Breast epithelium (tissue), 3 donors: ENCODE results near the gene PPP1R2.

ENCODE experiments used
- POLR2AphosphoS5 ChIP-seq, 3 donors: sonication (generic); formaldehyde crosslinking; IDR thresholded peaks; one replicate each; pipeline ENCODE4 v1.6.1; 2017; ENCODE audit warnings: antibody characterized with exemption in 3 of 3
- TF ChIP-seq, protein P1 (sequence below), 3 donors: fragments of 450-650 bp; IDR thresholded peaks; one replicate each; pipeline ENCODE4 v1.5.1; 2016 to 2017; ENCODE audit warnings: antibody characterized with exemption in 3 of 3, mild to moderate bottlenecking in 3 of 3, moderate library complexity in 3 of 3

DNA sequence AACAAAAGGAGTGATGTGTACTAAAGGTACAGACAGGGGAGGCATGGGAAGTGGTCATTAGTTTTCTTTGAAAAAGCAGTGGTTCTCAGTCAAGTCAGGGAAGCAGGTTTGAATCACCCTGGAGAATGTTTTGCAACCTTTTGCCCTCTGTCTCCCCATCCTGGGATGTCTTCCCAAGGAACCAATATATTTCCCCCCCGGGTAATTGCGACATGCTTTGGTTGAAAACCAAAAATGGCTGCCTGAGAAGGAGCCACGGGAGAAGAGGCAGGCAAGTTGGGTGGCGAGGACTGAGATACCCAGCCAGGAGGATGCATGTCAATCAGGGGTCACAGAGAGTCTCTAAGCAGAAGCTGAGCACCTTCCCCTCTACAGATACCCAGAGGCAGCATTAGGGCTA is 20.2 kb upstream of the PPP1R2 start:
- TF ChIP-seq, protein P1, sequence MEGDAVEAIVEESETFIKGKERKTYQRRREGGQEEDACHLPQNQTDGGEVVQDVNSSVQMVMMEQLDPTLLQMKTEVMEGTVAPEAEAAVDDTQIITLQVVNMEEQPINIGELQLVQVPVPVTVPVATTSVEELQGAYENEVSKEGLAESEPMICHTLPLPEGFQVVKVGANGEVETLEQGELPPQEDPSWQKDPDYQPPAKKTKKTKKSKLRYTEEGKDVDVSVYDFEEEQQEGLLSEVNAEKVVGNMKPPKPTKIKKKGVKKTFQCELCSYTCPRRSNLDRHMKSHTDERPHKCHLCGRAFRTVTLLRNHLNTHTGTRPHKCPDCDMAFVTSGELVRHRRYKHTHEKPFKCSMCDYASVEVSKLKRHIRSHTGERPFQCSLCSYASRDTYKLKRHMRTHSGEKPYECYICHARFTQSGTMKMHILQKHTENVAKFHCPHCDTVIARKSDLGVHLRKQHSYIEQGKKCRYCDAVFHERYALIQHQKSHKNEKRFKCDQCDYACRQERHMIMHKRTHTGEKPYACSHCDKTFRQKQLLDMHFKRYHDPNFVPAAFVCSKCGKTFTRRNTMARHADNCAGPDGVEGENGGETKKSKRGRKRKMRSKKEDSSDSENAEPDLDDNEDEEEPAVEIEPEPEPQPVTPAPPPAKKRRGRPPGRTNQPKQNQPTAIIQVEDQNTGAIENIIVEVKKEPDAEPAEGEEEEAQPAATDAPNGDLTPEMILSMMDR (IDR thresholded peaks at IDR 0.05) = no peak
- peak in 2 of 3 donors; percentile 21 to 68 for TF ChIP-seq POLR2AphosphoS5 (IDR thresholded peaks at IDR 0.05)
